ENCODE results near the gene MEGF8. TPM values are rescaled to one million over a fixed set of nuclear protein-coding genes. Genes with fewer than 3 reads are reported as not detected.

Gene MEGF8
- total and polyA plus RNA-seq, 10 of the 15 experiments (the other 5 are each of a cell fraction or from before 2014, with no cell fraction given): 0.43 to 12.8 (median 2.7) TPM

DNA sequence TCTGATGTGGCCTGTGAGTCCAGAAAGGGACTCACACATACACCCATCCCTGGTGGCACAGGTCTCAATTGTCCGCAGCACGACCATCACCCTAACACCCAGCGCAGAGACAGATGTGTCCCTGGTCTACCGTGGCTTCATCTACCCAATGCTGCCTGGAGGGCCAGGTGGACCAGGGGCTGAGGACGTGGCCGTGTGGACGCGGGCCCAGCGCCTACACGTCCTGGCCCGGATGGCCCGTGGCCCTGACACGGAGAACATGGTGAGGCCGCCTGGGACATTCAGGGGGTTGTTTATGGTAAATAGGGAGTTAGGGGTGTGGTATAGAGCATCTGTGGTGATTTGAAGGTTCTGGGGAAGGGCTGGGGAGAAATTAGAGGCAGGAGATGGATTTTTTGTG lies 22.8 kb downstream of the MEGF8 start:
- no peaks in the 10 kb centered on the region for H3K27me3 ChIP-seq (replicated peaks in 1 of 2; ENCODE audit: control insufficient read depth in 2 of 2, insufficient read depth in 2 of 2, low read length in 1 of 2)
- H3K4me3 ChIP-seq: no peak overlapping the region
- no peak overlapping the region for H3K27ac ChIP-seq (ENCODE audit: control insufficient read depth, insufficient read depth)
- no peak for TF ChIP-seq SIX5 (IDR thresholded peaks at IDR 0.05; ENCODE audit: low read depth, low read length, severe bottlenecking)
- no peak for TF ChIP-seq NKRF (conservative IDR thresholded peaks at IDR 0.05)
- TF ChIP-seq, protein P1, sequence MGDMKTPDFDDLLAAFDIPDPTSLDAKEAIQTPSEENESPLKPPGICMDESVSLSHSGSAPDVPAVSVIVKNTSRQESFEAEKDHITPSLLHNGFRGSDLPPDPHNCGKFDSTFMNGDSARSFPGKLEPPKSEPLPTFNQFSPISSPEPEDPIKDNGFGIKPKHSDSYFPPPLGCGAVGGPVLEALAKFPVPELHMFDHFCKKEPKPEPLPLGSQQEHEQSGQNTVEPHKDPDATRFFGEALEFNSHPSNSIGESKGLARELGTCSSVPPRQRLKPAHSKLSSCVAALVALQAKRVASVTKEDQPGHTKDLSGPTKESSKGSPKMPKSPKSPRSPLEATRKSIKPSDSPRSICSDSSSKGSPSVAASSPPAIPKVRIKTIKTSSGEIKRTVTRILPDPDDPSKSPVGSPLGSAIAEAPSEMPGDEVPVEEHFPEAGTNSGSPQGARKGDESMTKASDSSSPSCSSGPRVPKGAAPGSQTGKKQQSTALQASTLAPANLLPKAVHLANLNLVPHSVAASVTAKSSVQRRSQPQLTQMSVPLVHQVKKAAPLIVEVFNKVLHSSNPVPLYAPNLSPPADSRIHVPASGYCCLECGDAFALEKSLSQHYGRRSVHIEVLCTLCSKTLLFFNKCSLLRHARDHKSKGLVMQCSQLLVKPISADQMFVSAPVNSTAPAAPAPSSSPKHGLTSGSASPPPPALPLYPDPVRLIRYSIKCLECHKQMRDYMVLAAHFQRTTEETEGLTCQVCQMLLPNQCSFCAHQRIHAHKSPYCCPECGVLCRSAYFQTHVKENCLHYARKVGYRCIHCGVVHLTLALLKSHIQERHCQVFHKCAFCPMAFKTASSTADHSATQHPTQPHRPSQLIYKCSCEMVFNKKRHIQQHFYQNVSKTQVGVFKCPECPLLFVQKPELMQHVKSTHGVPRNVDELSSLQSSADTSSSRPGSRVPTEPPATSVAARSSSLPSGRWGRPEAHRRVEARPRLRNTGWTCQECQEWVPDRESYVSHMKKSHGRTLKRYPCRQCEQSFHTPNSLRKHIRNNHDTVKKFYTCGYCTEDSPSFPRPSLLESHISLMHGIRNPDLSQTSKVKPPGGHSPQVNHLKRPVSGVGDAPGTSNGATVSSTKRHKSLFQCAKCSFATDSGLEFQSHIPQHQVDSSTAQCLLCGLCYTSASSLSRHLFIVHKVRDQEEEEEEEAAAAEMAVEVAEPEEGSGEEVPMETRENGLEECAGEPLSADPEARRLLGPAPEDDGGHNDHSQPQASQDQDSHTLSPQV (IDR thresholded peaks at IDR 0.05): no peak
- TF ChIP-seq CBX5 (IDR thresholded peaks at IDR 0.05; ENCODE audit: low read depth): no peak
- no peak for TF ChIP-seq KLF5 (IDR thresholded peaks at IDR 0.05; ENCODE audit: partially characterized antibody)
- TF ChIP-seq SUZ12 (IDR thresholded peaks at IDR 0.05; ENCODE audit: unreplicated experiment): no peak
- no peaks in the 10 kb centered on the region for H3K4me1 ChIP-seq (ENCODE audit: control insufficient read depth, insufficient read depth, low read length)
- H4K20me1 ChIP-seq (ENCODE audit: control insufficient read depth, insufficient read depth): no peaks in the 10 kb centered on the region
- no peak overlapping the region for H2AFZ ChIP-seq (ENCODE audit: control insufficient read depth, low read depth, low read length)
- ATAC-seq (no peak), DNase-seq (ENCODE audit: low read depth, low spot score) (no peak), FAIRE-seq (no peak)
- no peak overlapping the region for H3K9ac ChIP-seq (ENCODE audit: control insufficient read depth, insufficient read depth, low read length)
- ChIA-PET CTCF (no interaction called here), POLR2A (no interaction called here), SMC1A (ENCODE audit: uncharacterized antibody, unreplicated experiment) (no interaction called here), RAD21 (ENCODE audit: unreplicated experiment) (no interaction called here)
- no peaks in the 10 kb centered on the region for H3K79me2 ChIP-seq (ENCODE audit: control insufficient read depth, insufficient read depth, low read length)
- 95% methylated on average over 14 of the region's 14 CpGs for WGBS (ENCODE audit: insufficient coverage, insufficient replicate concordance, low lambda C conversion rate, missing lambda C conversion rate)
- no peaks in the 10 kb centered on the region for H3K9me3 ChIP-seq (replicated peaks; ENCODE audit: control insufficient read depth, insufficient read depth, low read length)
- intact Hi-C loops (cut with micrococcal nuclease; ENCODE audit: unreplicated experiment) (no loop called here), in situ Hi-C loops (cut with MboI) (no loop called here)
- no TSS peak for BruUV-seq (replicated peaks)
- H3K4me2 ChIP-seq (ENCODE audit: control insufficient read depth, insufficient read depth): no peak overlapping the region
- H3K36me3 ChIP-seq (ENCODE audit: control insufficient read depth in 2 of 2, insufficient read depth in 2 of 2, low read length in 1 of 2): no peaks in the 10 kb centered on the region; a peak in 2 of 4 replicates

Data from GM12878 (cell line).